CD14-positive monocyte (primary cell): ENCODE data around the gene PCCA. TPM values are rescaled to one million over a fixed set of nuclear protein-coding genes. Genes with fewer than 3 reads are reported as not detected.

Experiments used
- DNase-seq, 3 donors: peaks; one replicate each; pipeline ENCODE4 v3.0.0-alpha.2; 2011 to 2022
- H2AFZ ChIP-seq: 2 replicates; pipeline ENCODE4 v1.6.0; 2012; ENCODE audit warnings: mild to moderate bottlenecking, low read depth, low read length, inconsistent platforms; ENCODE audit not compliant: insufficient read depth, poor library complexity, severe bottlenecking
- H3K27ac ChIP-seq, 2 donors: 1 replicate in 1 of 2; 2 replicates in 1 of 2; pipeline ENCODE4 v1.5.1; 2012 to 2013; ENCODE audit warnings: low read length in 2 of 2, control low read depth in 1 of 2, inconsistent platforms in 1 of 2, low read depth in 1 of 2, mild to moderate bottlenecking in 1 of 2
- H3K27me3 ChIP-seq, 2 donors: one replicate each; pipeline versions ENCODE4 v1.6.0 to v1.6.1; 2011 to 2013; ENCODE audit warnings: low read length in 2 of 2; ENCODE audit not compliant: control insufficient read depth in 2 of 2, insufficient read depth in 2 of 2
- H3K36me3 ChIP-seq, 2 donors: replicated peaks in 1 of 2; 1 replicate in 1 of 2; 2 replicates in 1 of 2; pipeline versions ENCODE4 v1.5.1 to v1.6.1; 2012 to 2013; ENCODE audit warnings: low read length in 2 of 2, control low read depth in 1 of 2, inconsistent platforms in 1 of 2, mild to moderate bottlenecking in 1 of 2; ENCODE audit not compliant: insufficient read depth in 2 of 2, control insufficient read depth in 1 of 2
- H3K4me1 ChIP-seq, 2 donors: 1 replicate in 1 of 2; 2 replicates in 1 of 2; pipeline versions ENCODE4 v1.5.1 to v1.6.1; 2012 to 2013; ENCODE audit warnings: low read length in 2 of 2, control low read depth in 1 of 2, inconsistent platforms in 1 of 2, mild to moderate bottlenecking in 1 of 2, moderate library complexity in 1 of 2; ENCODE audit not compliant: insufficient read depth in 2 of 2, control insufficient read depth in 1 of 2
- H3K4me2 ChIP-seq: replicated peaks from 2 replicates; pipeline ENCODE3; 2012; ENCODE audit warnings: low read length, moderate library complexity, mild to moderate bottlenecking; ENCODE audit not compliant: poor library complexity, severe bottlenecking; ENCODE audit errors: extremely low read depth
- H3K4me3 ChIP-seq, 3 experiments: fragments of 200-600 bp in 1 of 3; sonication (generic) in 1 of 3; replicated peaks in 1 of 3; 1 replicate in 2 of 3; 2 replicates in 1 of 3; pipeline ENCODE4 v1.5.1; 2011 to 2013; ENCODE audit warnings: low read length in 3 of 3, mild to moderate bottlenecking in 3 of 3, control low read depth in 2 of 3, low read depth in 2 of 3, inconsistent platforms in 1 of 3, moderate library complexity in 1 of 3
- H3K79me2 ChIP-seq: 2 replicates; pipeline ENCODE4 v1.6.0; 2012; ENCODE audit warnings: mild to moderate bottlenecking, control low read depth, inconsistent platforms, low read length, moderate library complexity; ENCODE audit not compliant: insufficient read depth
- H3K9ac ChIP-seq: 2 replicates; pipeline ENCODE4 v1.6.0; 2017; ENCODE audit warnings: low read length, mild to moderate bottlenecking; ENCODE audit not compliant: insufficient read depth, poor library complexity, severe bottlenecking
- H3K9me3 ChIP-seq, 2 donors: replicated peaks in 1 of 2; 1 replicate in 1 of 2; 2 replicates in 1 of 2; pipeline versions ENCODE4 v1.5.1 to v1.6.1; 2012 to 2013; ENCODE audit warnings: low read length in 2 of 2, control low read depth in 1 of 2; ENCODE audit not compliant: control insufficient read depth in 1 of 2, insufficient read depth in 1 of 2
- H4K20me1 ChIP-seq: 2 replicates; pipeline ENCODE4 v1.6.0; 2012; ENCODE audit warnings: mild to moderate bottlenecking, low read length, control low read depth, moderate library complexity; ENCODE audit not compliant: insufficient read depth
- H3K27ac Mint-ChIP-seq, 7 donors: one replicate each; pipeline ENCODE4 v1.8.0; 2020; ENCODE audit warnings: mild to moderate bottlenecking in 7 of 7, mixed read lengths in 7 of 7, moderate library complexity in 6 of 7, inconsistent platforms in 2 of 7
- H3K27me3 Mint-ChIP-seq, 3 donors: one replicate each; pipeline ENCODE4 v1.8.0; 2021 to 2022; ENCODE audit warnings: low read depth in 3 of 3, mild to moderate bottlenecking in 3 of 3, mixed read lengths in 3 of 3, moderate library complexity in 3 of 3, inconsistent platforms in 1 of 3
- H3K36me3 Mint-ChIP-seq, 2 donors: one replicate each; pipeline ENCODE4 v1.8.0; 2020; ENCODE audit warnings: mixed read lengths in 2 of 2, inconsistent platforms in 1 of 2, mild to moderate bottlenecking in 1 of 2
- H3K4me1 Mint-ChIP-seq: one replicate; pipeline ENCODE4 v1.8.0; 2020; ENCODE audit warnings: mild to moderate bottlenecking, mixed read lengths
- H3K4me3 Mint-ChIP-seq, 2 donors: one replicate each; pipeline ENCODE4 v1.8.0; 2020; ENCODE audit warnings: mild to moderate bottlenecking in 2 of 2, mixed read lengths in 2 of 2, moderate library complexity in 1 of 2
- H3K9me3 Mint-ChIP-seq, 7 donors: one replicate each; pipeline ENCODE4 v1.8.0; 2020 to 2022; ENCODE audit warnings: mixed read lengths in 7 of 7, mild to moderate bottlenecking in 6 of 7, moderate library complexity in 6 of 7, inconsistent platforms in 2 of 7
- CTCF ChIP-seq: fragments of 200-600 bp; IDR thresholded peaks from one replicate; pipeline ENCODE4 v1.8.0; 2022; ENCODE audit warnings: antibody characterized with exemption, mild to moderate bottlenecking
- whole genome bisulfite sequencing: methylation state at CpG from one replicate; pipeline ENCODE4 v1.1.5; 2013; ENCODE audit warnings: missing lambda C conversion rate; ENCODE audit not compliant: insufficient coverage; 5-methylcytosine and 5-hydroxymethylcytosine counted together
- intact Hi-C, 2 donors: fragments of 100-400 bp; cut with micrococcal nuclease; formaldehyde crosslinking; loops; one replicate each; pipeline versions ENCODE4 v1.15.0 to v1.15.1; 2023
- polyA plus RNA-seq, 3 donors: library from polyadenylated mRNA; depleted of rRNA in 1 of 3; unstranded in 2 of 3; stranded (reverse) in 1 of 3; fragments of 300-500 nt in 2 of 3; fragments of >200 nt in 1 of 3; fragmentation: Illumina TruSeq in 2 of 3; gene quantifications; 1 replicate in 2 of 3; 2 replicates in 1 of 3; pipeline ENCODE4 v1.2.3, GENCODE V29; 2012 to 2021

The PCCA gene
- polyA plus RNA-seq, 3 donors: 4.4 to 13.5 (median 11.9) TPM

- H3K4me3 Mint-ChIP-seq: no peak overlapping the region
- no peak for TF ChIP-seq CTCF
Measured at GRCh38 chr13:100158569-100158968, 69.7 kb downstream of the PCCA start.

GRCh38 chr13:100159584-100159983 is 70.7 kb downstream of the PCCA start:
- H3K36me3 ChIP-seq: peaks cover 3 to 5% of the 10 kb centered on the region in 2 donors
- no peak for TF ChIP-seq CTCF
- no peak overlapping the region for H3K4me3 ChIP-seq
- DNase-seq: no peak
- H3K27ac ChIP-seq: no peak overlapping the region
- intact Hi-C loops: no loop called here
- Mint-ChIP-seq H3K27me3 (peaks cover 0 to 2% (median 0%) of the 10 kb centered on the region in 3 donors), H3K9me3 (no peaks in the 10 kb centered on the region), H3K27ac (no peak overlapping the region), H3K4me1 (peaks cover 2% of the 10 kb centered on the region), H3K36me3 (peaks cover 11 to 20% of the 10 kb centered on the region in 2 donors), H3K4me3 (no peak overlapping the region)
- 84% methylated on average over 3 of the region's 5 CpGs for WGBS
- no peak overlapping the region for H2AFZ ChIP-seq
- H3K27me3 ChIP-seq: no peaks in the 10 kb centered on the region
- no peaks in the 10 kb centered on the region for H4K20me1 ChIP-seq
- H3K9ac ChIP-seq: no peak overlapping the region
- no peaks in the 10 kb centered on the region for H3K4me1 ChIP-seq
- H3K4me2 ChIP-seq: no peak overlapping the region
- H3K9me3 ChIP-seq: no peaks in the 10 kb centered on the region
- no peaks in the 10 kb centered on the region for H3K79me2 ChIP-seq

More at GRCh38 chr13:100158569-100158968, 69.7 kb downstream of the PCCA start:
- no CpG with 5 or more reads among the region's 2 CpGs for WGBS
- H3K27ac ChIP-seq: no peak overlapping the region
- H4K20me1 ChIP-seq: no peaks in the 10 kb centered on the region
- no peak overlapping the region for H3K9ac ChIP-seq
- Mint-ChIP-seq H3K27me3 (peaks cover 0 to 2% (median 0%) of the 10 kb centered on the region in 3 donors), H3K36me3 (peaks cover 11 to 23% of the 10 kb centered on the region in 2 donors), H3K27ac (no peak overlapping the region), H3K4me1 (peaks cover 2% of the 10 kb centered on the region), H3K9me3 (no peaks in the 10 kb centered on the region)
- peaks cover 3 to 5% of the 10 kb centered on the region in 2 donors for H3K36me3 ChIP-seq
- no peak overlapping the region for H2AFZ ChIP-seq
- H3K79me2 ChIP-seq: no peaks in the 10 kb centered on the region
- no peaks in the 10 kb centered on the region for H3K9me3 ChIP-seq
- no peaks in the 10 kb centered on the region for H3K4me1 ChIP-seq
- no peaks in the 10 kb centered on the region for H3K27me3 ChIP-seq
- no peak for DNase-seq
- intact Hi-C loops: no loop called here
- no peak overlapping the region for H3K4me3 ChIP-seq
- H3K4me2 ChIP-seq: no peak overlapping the region
